ENCODE data around the gene DAB2.
"Not testable (repeated sequence)": the region's sequence is repeated elsewhere in the genome, so short reads cannot be mapped to it uniquely, and the experiment has no call there.

DAB2 gene

GRCh38 chr5:39420482-39421145 lies 4.2 kb downstream of the DAB2 start:
- DNase-seq (ENCODE audit: low spot score), result peak; percentile 75

GRCh38 chr5:39419796-39420195 lies 5.0 kb downstream of the DAB2 start:
- no peak for DNase-seq (ENCODE audit: low spot score)

GRCh38 chr5:39417979-39418378 lies 6.8 kb downstream of the DAB2 start:
- DNase-seq (ENCODE audit: low spot score), result no peak

GRCh38 chr5:39415201-39415600 lies 9.6 kb downstream of the DAB2 start:
- DNase-seq (ENCODE audit: low spot score), result no peak

GRCh38 chr5:39414426-39414825 lies 10.4 kb downstream of the DAB2 start:
- no peak for DNase-seq (ENCODE audit: low spot score)

- DNase-seq (ENCODE audit: low spot score), result no peak
These were observed 11.0 kb downstream of the DAB2 start for GRCh38 chr5:39413771-39414170.

GRCh38 chr5:39412721-39413394 lies 11.9 kb downstream of the DAB2 start:
- no peak for DNase-seq (ENCODE audit: low spot score)

GRCh38 chr5:39411985-39412384 lies 12.8 kb downstream of the DAB2 start:
- no peak for DNase-seq (ENCODE audit: low spot score)

GRCh38 chr5:39411061-39411460 lies 13.7 kb downstream of the DAB2 start:
- peak; percentile 48 for DNase-seq (ENCODE audit: low spot score)

- no peak for DNase-seq (ENCODE audit: low spot score)
These were observed 15.7 kb downstream of the DAB2 start for GRCh38 chr5:39409033-39409432.

GRCh38 chr5:39405083-39405843 lies 19.5 kb downstream of the DAB2 start:
- no peak for DNase-seq (ENCODE audit: low spot score)

GRCh38 chr5:39403761-39404160 lies 21.0 kb downstream of the DAB2 start:
- not testable (repeated sequence) for DNase-seq (ENCODE audit: low spot score)

- not testable (repeated sequence) for DNase-seq (ENCODE audit: low spot score)
These were observed 22.6 kb downstream of the DAB2 start for GRCh38 chr5:39402140-39402539.

- no peak for DNase-seq (ENCODE audit: low spot score)
These were observed 23.8 kb downstream of the DAB2 start for GRCh38 chr5:39400713-39401578.

- DNase-seq (ENCODE audit: low spot score), result peak; percentile 88
These were observed 25.4 kb downstream of the DAB2 start for GRCh38 chr5:39399135-39400036.

GRCh38 chr5:39396843-39397242 lies 27.9 kb downstream of the DAB2 start:
- DNase-seq (ENCODE audit: low spot score), result no peak

GRCh38 chr5:39395521-39395920 lies 29.3 kb downstream of the DAB2 start:
- DNase-seq (ENCODE audit: low spot score), result no peak

- peak; percentile 38 for DNase-seq (ENCODE audit: low spot score)
These were observed 29.8 kb downstream of the DAB2 start for GRCh38 chr5:39394946-39395345.

GRCh38 chr5:39390945-39391344 lies 33.8 kb downstream of the DAB2 start:
- DNase-seq (ENCODE audit: low spot score), result no peak

- no peak for DNase-seq (ENCODE audit: low spot score)
These were observed 37.5 kb downstream of the DAB2 start for GRCh38 chr5:39387293-39387692.

GRCh38 chr5:39384271-39384670 lies 40.5 kb downstream of the DAB2 start:
- no peak for DNase-seq (ENCODE audit: low spot score)

Measured in AG08395 (cell line).